Measurements from ENCODE around the gene KRT16.
A peak's percentile ranks its signal among the peaks of the same experiment; 100 is the strongest.

KRT16 gene

DNA sequence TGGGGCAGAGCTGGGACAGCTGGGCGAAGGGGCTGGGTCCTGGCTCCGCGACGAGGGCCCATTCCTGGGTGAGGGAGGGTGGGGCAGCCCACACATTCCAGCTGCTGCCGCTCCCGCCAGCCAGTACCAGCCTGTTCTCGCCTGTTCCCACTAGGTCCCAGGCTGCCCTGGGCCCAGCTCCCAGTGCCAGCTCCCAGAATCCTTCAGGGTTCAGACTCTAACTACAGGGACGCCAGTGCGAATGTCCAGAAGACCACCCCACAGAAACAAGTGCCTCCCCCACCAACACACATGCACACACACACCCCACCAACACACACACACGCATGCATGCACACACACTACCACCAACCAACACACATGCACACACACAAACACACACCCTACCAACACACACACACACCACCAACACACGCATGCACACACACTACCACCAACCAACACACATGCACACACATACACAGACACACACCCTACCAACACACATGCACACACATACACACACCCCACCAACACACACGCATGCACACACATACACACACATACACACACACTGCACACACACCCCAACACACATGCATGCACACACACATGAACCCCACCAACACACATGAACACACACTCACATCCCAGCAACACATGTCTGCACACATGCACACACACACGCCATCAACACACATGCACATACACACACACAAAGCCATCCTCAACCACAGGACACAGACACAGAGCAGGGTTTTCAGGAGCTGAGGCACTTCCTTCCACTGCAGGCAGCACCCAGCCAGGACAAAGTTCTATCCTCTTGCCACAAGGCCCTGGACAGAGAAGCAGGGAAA is 39.3 kb upstream of the KRT16 start:
- Histone ChIP-seq H3K27me3 (ENCODE audit: control insufficient read depth in 1 of 2, insufficient read depth in 1 of 2, low read length in 2 of 2) (peaks cover 0 to 29% of the 10 kb centered on the region in 2 experiments), H4K91ac (ENCODE audit: low read length) (peak overlapping the region; percentile 5), H3K9me3 (ENCODE audit: control insufficient read depth, low read length) (no peaks in the 10 kb centered on the region), H3K4ac (ENCODE audit: low read depth in 1 of 2, low read length in 2 of 2) (no peak overlapping the region), H2BK120ac (ENCODE audit: low read depth, low read length) (no peak overlapping the region), H3K79me1 (replicated peaks; ENCODE audit: low read length, poor library complexity, severe bottlenecking) (no peaks in the 10 kb centered on the region), H2AFZ (ENCODE audit: low read depth, low read length) (no peak overlapping the region), H2BK5ac (ENCODE audit: low read depth, low read length, poor library complexity, severe bottlenecking) (no peak overlapping the region), H2BK12ac (ENCODE audit: low read length in 2 of 2) (no peak overlapping the region), H3K9ac (ENCODE audit: low read length) (no peak overlapping the region), H3K4me3 (ENCODE audit: insufficient read depth in 1 of 2, low read depth in 1 of 2, low read length in 2 of 2) (no peak overlapping the region), H4K8ac (ENCODE audit: low read length) (no peak overlapping the region), H3K36me3 (ENCODE audit: control insufficient read depth in 1 of 2, insufficient read depth in 2 of 2, low read depth in 1 of 2, low read length in 2 of 2) (no peaks in the 10 kb centered on the region), H3K27ac (ENCODE audit: low read length, poor library complexity, severe bottlenecking) (no peak overlapping the region), H3K18ac (ENCODE audit: low read depth in 1 of 2, low read length in 2 of 2) (no peak overlapping the region), H3K23ac (ENCODE audit: low read length in 2 of 2) (no peak overlapping the region), H2AK5ac (ENCODE audit: low read length, severe bottlenecking) (no peak overlapping the region), H3K4me2 (ENCODE audit: low read length, poor library complexity, severe bottlenecking) (no peak overlapping the region), H3K14ac (ENCODE audit: low read length in 2 of 2) (peak overlapping the region in 1 of 2 experiments; percentile 46), H3K4me1 (ENCODE audit: control insufficient read depth, insufficient read depth, low read depth, low read length) (peaks cover 34% of the 10 kb centered on the region), H2BK15ac (ENCODE audit: low read depth, poor library complexity, severe bottlenecking) (no peak overlapping the region)
- 92% methylated on average over 13 of the region's 13 CpGs for WGBS
- no peak for DNase-seq

DNA sequence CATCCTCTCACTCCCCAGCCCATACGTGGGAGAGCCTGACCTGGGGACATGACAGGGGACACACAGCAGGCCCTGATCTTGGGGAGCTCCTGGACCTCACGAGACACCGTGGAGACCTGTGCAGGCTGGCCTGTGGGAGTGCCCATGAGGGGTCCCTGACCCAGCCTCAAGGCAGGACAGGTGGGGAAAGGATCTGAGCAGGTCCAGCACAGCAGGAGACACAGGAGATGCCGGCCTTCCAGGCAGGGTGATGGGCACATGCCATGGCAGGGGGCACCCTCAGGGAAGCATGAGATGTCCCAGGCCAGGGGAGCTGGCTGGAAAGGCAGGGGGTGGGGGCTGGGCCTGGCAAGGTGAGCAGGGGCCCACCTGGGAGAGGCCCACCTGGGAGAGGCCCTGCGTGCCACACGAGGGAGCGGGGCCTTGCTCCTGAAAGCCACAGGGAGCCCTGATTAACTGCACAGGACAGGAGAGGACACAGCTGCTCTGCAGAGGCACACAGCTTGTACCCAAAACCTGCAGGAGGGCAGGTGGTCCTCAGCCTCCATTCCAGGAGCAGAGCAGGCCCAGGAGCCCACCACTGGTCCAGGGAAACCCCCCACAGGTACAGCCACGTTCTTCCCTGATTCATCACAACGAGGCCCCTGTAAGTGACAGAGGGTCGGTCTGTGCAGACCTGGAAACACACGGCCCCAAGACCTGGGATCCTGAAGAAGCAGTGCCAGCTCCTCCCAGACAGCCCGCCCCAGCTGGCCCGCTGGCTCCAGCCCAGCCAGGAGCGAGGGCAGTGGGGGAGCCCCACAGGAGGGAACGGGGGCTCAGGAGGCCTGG is 38.4 kb upstream of the KRT16 start:
- Histone ChIP-seq H3K27me3 (ENCODE audit: control insufficient read depth in 1 of 2, insufficient read depth in 1 of 2, low read length in 2 of 2) (peaks cover 0 to 27% of the 10 kb centered on the region in 2 experiments), H3K27ac (ENCODE audit: low read length, poor library complexity, severe bottlenecking) (no peak overlapping the region), H3K36me3 (ENCODE audit: control insufficient read depth in 1 of 2, insufficient read depth in 2 of 2, low read depth in 1 of 2, low read length in 2 of 2) (no peaks in the 10 kb centered on the region), H2BK120ac (ENCODE audit: low read depth, low read length) (no peak overlapping the region), H2AK5ac (ENCODE audit: low read length, severe bottlenecking) (no peak overlapping the region), H3K4me3 (ENCODE audit: insufficient read depth in 1 of 2, low read depth in 1 of 2, low read length in 2 of 2) (no peak overlapping the region), H2BK15ac (ENCODE audit: low read depth, poor library complexity, severe bottlenecking) (no peak overlapping the region), H3K4me1 (ENCODE audit: control insufficient read depth, insufficient read depth, low read depth, low read length) (peaks cover 34% of the 10 kb centered on the region), H2BK5ac (ENCODE audit: low read depth, low read length, poor library complexity, severe bottlenecking) (no peak overlapping the region), H3K9ac (ENCODE audit: low read length) (no peak overlapping the region), H3K4me2 (ENCODE audit: low read length, poor library complexity, severe bottlenecking) (no peak overlapping the region), H2BK12ac (ENCODE audit: low read length in 2 of 2) (no peak overlapping the region), H3K23ac (ENCODE audit: low read length in 2 of 2) (no peak overlapping the region), H3K9me3 (ENCODE audit: control insufficient read depth, low read length) (no peaks in the 10 kb centered on the region), H3K4ac (ENCODE audit: low read depth in 1 of 2, low read length in 2 of 2) (no peak overlapping the region), H2AFZ (ENCODE audit: low read depth, low read length) (no peak overlapping the region), H3K18ac (ENCODE audit: low read depth in 1 of 2, low read length in 2 of 2) (no peak overlapping the region), H4K8ac (ENCODE audit: low read length) (no peak overlapping the region), H3K14ac (ENCODE audit: low read length in 2 of 2) (no peak overlapping the region), H4K91ac (ENCODE audit: low read length) (peak overlapping the region; percentile 0), H3K79me1 (replicated peaks; ENCODE audit: low read length, poor library complexity, severe bottlenecking) (no peaks in the 10 kb centered on the region)
- no peak for DNase-seq
- WGBS, result 78% methylated on average over 15 of the region's 15 CpGs

- Histone ChIP-seq H2BK5ac (ENCODE audit: low read depth, low read length, poor library complexity, severe bottlenecking) (no peak overlapping the region), H3K27me3 (ENCODE audit: control insufficient read depth in 1 of 2, insufficient read depth in 1 of 2, low read length in 2 of 2) (peaks cover 0 to 21% of the 10 kb centered on the region in 2 experiments), H2BK15ac (ENCODE audit: low read depth, poor library complexity, severe bottlenecking) (no peak overlapping the region), H3K36me3 (ENCODE audit: control insufficient read depth in 1 of 2, insufficient read depth in 2 of 2, low read depth in 1 of 2, low read length in 2 of 2) (no peaks in the 10 kb centered on the region), H3K4me3 (ENCODE audit: insufficient read depth in 1 of 2, low read depth in 1 of 2, low read length in 2 of 2) (no peak overlapping the region), H3K4me2 (ENCODE audit: low read length, poor library complexity, severe bottlenecking) (no peak overlapping the region), H2AK5ac (ENCODE audit: low read length, severe bottlenecking) (no peak overlapping the region), H3K4ac (ENCODE audit: low read depth in 1 of 2, low read length in 2 of 2) (no peak overlapping the region), H3K23ac (ENCODE audit: low read length in 2 of 2) (no peak overlapping the region), H3K14ac (ENCODE audit: low read length in 2 of 2) (peak overlapping the region in 1 of 2 experiments; percentile 53), H4K8ac (ENCODE audit: low read length) (no peak overlapping the region), H3K79me1 (replicated peaks; ENCODE audit: low read length, poor library complexity, severe bottlenecking) (no peaks in the 10 kb centered on the region), H3K18ac (ENCODE audit: low read depth in 1 of 2, low read length in 2 of 2) (no peak overlapping the region), H2AFZ (ENCODE audit: low read depth, low read length) (no peak overlapping the region), H3K4me1 (ENCODE audit: control insufficient read depth, insufficient read depth, low read depth, low read length) (peaks cover 29% of the 10 kb centered on the region), H2BK12ac (ENCODE audit: low read length in 2 of 2) (no peak overlapping the region), H2BK120ac (ENCODE audit: low read depth, low read length) (no peak overlapping the region), H4K91ac (ENCODE audit: low read length) (peak overlapping the region; percentile 15), H3K27ac (ENCODE audit: low read length, poor library complexity, severe bottlenecking) (no peak overlapping the region), H3K9ac (ENCODE audit: low read length) (no peak overlapping the region), H3K9me3 (ENCODE audit: control insufficient read depth, low read length) (no peaks in the 10 kb centered on the region)
- 91% methylated on average over 10 of the region's 10 CpGs for WGBS
- DNase-seq, result no peak
Observed at GRCh38 chr17:41649923-41650519, 37.5 kb upstream of the KRT16 start.
